OCI-LY7 (cell line): ENCODE results near the gene GTF2H3. TPM values are rescaled to one million over a fixed set of nuclear protein-coding genes. Genes with fewer than 3 reads are reported as not detected.

ENCODE experiments used
- BruUV-seq: library from RNA; stranded (reverse); fragments of 400-500 nt; replicated peaks from 2 replicates; lab custom pipeline; 2021; lab: Mats Ljungman, UMichigan
- CTCF ChIA-PET: fragments of 300-600 bp; sonication (Branson Sonifier 250); formaldehyde crosslinking; loops from one replicate; lab custom pipeline; 2022; ENCODE audit warnings: antibody characterized with exemption; ENCODE audit not compliant: unreplicated experiment; lab: Charles Lee
- POLR2A ChIA-PET: fragments of 300-600 bp; sonication (Branson Sonifier 250); formaldehyde crosslinking; loops from one replicate; lab custom pipeline; 2022; ENCODE audit warnings: antibody characterized with exemption; lab: Charles Lee
- DNase-seq: peaks from one replicate; pipeline ENCODE4 v3.0.0-alpha.2; 2015; ENCODE audit warnings: low spot score
- H2AFZ ChIP-seq: fragments of 200-600 bp; sonication (generic), shearing (Covaris generic); 2 replicates; pipeline ENCODE4 v1.6.1; 2014; ENCODE audit warnings: mild to moderate bottlenecking, antibody characterized with exemption, low read length, moderate library complexity
- H3K27ac ChIP-seq: fragments of 200-600 bp; sonication (generic); 2 replicates; pipeline ENCODE4 v1.5.1; 2014; ENCODE audit warnings: mixed run types, low read depth, mild to moderate bottlenecking, moderate library complexity, low read length, inconsistent platforms; ENCODE audit not compliant: poor library complexity, severe bottlenecking
- H3K36me3 ChIP-seq: fragments of 200-600 bp; sonication (generic); 2 replicates; pipeline ENCODE4 v1.6.1; 2014; ENCODE audit warnings: mild to moderate bottlenecking, antibody characterized with exemption, low read length, moderate library complexity, mixed read lengths; ENCODE audit not compliant: insufficient read depth
- H3K4me1 ChIP-seq: fragments of 200-600 bp; sonication (generic); 2 replicates; pipeline ENCODE4 v1.5.1; 2014; ENCODE audit warnings: mild to moderate bottlenecking, low read length; ENCODE audit not compliant: insufficient read depth, poor library complexity, severe bottlenecking
- H3K4me2 ChIP-seq: fragments of 200-600 bp; sonication (generic); 2 replicates; pipeline ENCODE4 v1.6.1; 2014; ENCODE audit warnings: mild to moderate bottlenecking, low read length
- H3K4me3 ChIP-seq: fragments of 200-600 bp; sonication (generic); 2 replicates; pipeline ENCODE4 v1.5.1; 2014; ENCODE audit warnings: mild to moderate bottlenecking, low read depth, low read length; ENCODE audit not compliant: poor library complexity, severe bottlenecking
- H3K79me2 ChIP-seq: fragments of 200-600 bp; sonication (generic); 2 replicates; pipeline ENCODE4 v1.6.1; 2016; ENCODE audit warnings: low read depth, mild to moderate bottlenecking, low read length, moderate library complexity, mixed read lengths; ENCODE audit not compliant: insufficient read depth
- H3K9me2 ChIP-seq: fragments of 200-600 bp; sonication (generic); 2 replicates; pipeline ENCODE4 v1.6.1; 2016; ENCODE audit warnings: mild to moderate bottlenecking, low read length, mixed read lengths; ENCODE audit not compliant: insufficient read depth
- H3K9me3 ChIP-seq: fragments of 200-600 bp; sonication (generic); 2 replicates; pipeline ENCODE4 v1.6.1; 2014; ENCODE audit warnings: mild to moderate bottlenecking, mixed run types, low read length, mixed read lengths
- H4K20me1 ChIP-seq: fragments of 200-600 bp; sonication (generic); 2 replicates; pipeline ENCODE4 v1.6.1; 2014; ENCODE audit warnings: mild to moderate bottlenecking, antibody characterized with exemption, low read length, moderate library complexity, mixed read lengths; ENCODE audit not compliant: insufficient read depth
- EZH2phosphoT487 ChIP-seq: fragments of 200-600 bp; sonication (generic); IDR thresholded peaks from 2 replicates; pipeline ENCODE4 v1.6.1; 2018; ENCODE audit warnings: low read depth, borderline replicate concordance, mild to moderate bottlenecking, mixed run types, antibody characterized with exemption, low read length, moderate library complexity, mixed read lengths
- intact Hi-C: fragments of 100-400 bp; cut with micrococcal nuclease; formaldehyde crosslinking; loops from one replicate; pipeline ENCODE4 v1.10.0; 2022; ENCODE audit not compliant: unreplicated experiment
- total RNA-seq, 2 experiments: library from RNA; depleted of rRNA in 1 of 2; stranded (reverse); fragments of >200 nt in 1 of 2; shearing (Covaris generic) in 1 of 2; gene quantifications; 2 replicates each; pipeline ENCODE4 v1.2.3, GENCODE V29; 2014 to 2022
- TF ChIP-seq, protein P1 (sequence below): fragments of 200-600 bp; sonication (generic); conservative IDR thresholded peaks from 2 replicates; pipeline ENCODE4 v1.5.1; 2014; ENCODE audit warnings: mild to moderate bottlenecking, antibody characterized with exemption, low read length, moderate library complexity, mixed read lengths

The GTF2H3 gene
- total RNA-seq, 2 experiments from 2014 or later: 18.1 to 51.5 TPM

DNA sequence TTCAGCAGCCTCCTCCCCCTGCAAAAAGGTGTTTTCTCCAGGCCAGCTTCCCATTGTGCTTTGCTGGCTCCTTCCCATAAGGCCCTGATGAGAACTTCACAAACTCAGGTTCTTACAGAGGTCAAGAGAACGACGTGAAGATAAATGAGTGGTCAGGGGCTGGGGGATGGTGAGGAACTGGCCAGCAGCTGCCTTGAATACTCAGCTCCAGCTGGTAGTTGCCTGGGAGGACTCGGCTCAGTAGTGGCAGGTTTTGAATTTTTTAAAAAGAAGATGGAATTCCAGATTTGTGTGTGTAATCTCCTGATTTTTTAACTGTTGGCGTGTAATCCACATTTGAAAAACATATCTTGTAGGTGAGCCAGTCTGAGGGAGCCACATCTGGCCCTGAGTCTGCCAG lies 25.9 kb upstream of the GTF2H3 start:
- Histone ChIP-seq H3K27ac (no peak overlapping the region), H3K36me3 (peaks cover 90% of the 10 kb centered on the region), H3K4me3 (no peak overlapping the region), H3K79me2 (peaks cover 41% of the 10 kb centered on the region), H3K9me3 (no peaks in the 10 kb centered on the region), H3K4me2 (no peak overlapping the region), H4K20me1 (0 out of 2 replicates have a peak, but pooled peaks cover 5% of the 10 kb centered on the region), H3K4me1 (peaks cover 19% of the 10 kb centered on the region), H3K9me2 (no peaks in the 10 kb centered on the region), H2AFZ (no peak overlapping the region)
- BruUV-seq: no TSS peak
- DNase-seq: no peak
- TF ChIP-seq, protein P1, sequence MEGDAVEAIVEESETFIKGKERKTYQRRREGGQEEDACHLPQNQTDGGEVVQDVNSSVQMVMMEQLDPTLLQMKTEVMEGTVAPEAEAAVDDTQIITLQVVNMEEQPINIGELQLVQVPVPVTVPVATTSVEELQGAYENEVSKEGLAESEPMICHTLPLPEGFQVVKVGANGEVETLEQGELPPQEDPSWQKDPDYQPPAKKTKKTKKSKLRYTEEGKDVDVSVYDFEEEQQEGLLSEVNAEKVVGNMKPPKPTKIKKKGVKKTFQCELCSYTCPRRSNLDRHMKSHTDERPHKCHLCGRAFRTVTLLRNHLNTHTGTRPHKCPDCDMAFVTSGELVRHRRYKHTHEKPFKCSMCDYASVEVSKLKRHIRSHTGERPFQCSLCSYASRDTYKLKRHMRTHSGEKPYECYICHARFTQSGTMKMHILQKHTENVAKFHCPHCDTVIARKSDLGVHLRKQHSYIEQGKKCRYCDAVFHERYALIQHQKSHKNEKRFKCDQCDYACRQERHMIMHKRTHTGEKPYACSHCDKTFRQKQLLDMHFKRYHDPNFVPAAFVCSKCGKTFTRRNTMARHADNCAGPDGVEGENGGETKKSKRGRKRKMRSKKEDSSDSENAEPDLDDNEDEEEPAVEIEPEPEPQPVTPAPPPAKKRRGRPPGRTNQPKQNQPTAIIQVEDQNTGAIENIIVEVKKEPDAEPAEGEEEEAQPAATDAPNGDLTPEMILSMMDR: no peak
- no peak for TF ChIP-seq EZH2phosphoT487
- CTCF ChIA-PET: no interaction called here
- POLR2A ChIA-PET: interaction anchor here (0.6 kb wide), 1 partner anchor 314 kb away, joined by 4 read pairs; no protein-coding TSS in a partner anchor
- intact Hi-C loops: no loop called here

DNA sequence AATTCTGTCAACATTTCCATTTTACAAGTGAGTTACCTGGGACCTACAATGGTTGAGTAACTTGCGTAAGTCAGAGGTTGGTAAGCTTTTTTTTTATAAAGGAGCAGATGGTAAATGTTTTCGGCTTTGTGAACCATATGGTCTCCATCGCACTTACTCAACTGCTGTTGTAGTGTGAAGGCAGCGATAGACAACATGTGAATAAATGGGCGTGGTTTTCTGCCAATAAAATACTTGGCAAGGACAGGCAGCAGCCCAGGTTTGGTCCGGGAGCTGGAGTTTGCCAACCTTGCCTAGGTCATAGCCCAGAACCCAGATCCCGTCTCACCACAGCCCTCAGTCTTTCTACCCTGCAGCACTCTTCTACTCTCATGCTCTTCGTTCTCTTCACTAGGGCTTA lies 25.4 kb upstream of the GTF2H3 start:
- H3K27ac ChIP-seq: no peak overlapping the region
- TF ChIP-seq, protein P1: no peak
- no peak for TF ChIP-seq EZH2phosphoT487
- CTCF ChIA-PET: no interaction called here
- H3K4me1 ChIP-seq: peaks cover 16% of the 10 kb centered on the region
- no peak for DNase-seq
- no peaks in the 10 kb centered on the region for H3K9me3 ChIP-seq
- H3K4me3 ChIP-seq: no peak overlapping the region
- H3K4me2 ChIP-seq: no peak overlapping the region
- 0 out of 2 replicates have a peak, but pooled peaks cover 5% of the 10 kb centered on the region for H4K20me1 ChIP-seq
- intact Hi-C loops: no loop called here
- H3K79me2 ChIP-seq: peaks cover 37% of the 10 kb centered on the region
- H3K9me2 ChIP-seq: no peaks in the 10 kb centered on the region
- POLR2A ChIA-PET: no interaction called here
- H2AFZ ChIP-seq: no peak overlapping the region
- H3K36me3 ChIP-seq: peaks cover 94% of the 10 kb centered on the region
- BruUV-seq: no TSS peak

DNA sequence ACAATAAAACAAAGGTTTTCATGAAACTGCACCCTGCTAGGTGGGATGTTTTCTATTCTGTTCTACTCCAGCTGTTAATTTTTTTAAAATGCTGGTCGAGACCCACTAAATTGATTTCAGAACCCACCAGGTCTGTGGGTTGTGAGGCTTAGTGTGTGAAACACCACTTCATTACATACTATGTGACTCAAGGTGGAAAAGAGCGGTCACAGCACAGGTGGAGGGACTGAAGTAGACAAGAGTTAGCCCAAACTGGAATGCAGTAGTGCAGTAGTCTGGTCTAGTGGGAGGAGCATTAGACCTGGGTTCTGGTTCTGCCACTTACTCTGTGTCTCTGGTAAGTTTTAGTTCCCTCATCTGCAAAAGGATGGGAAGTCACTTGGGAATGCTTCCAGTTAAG lies 19.5 kb upstream of the GTF2H3 start:
- Histone ChIP-seq H3K36me3 (peaks cover 94% of the 10 kb centered on the region), H3K4me3 (no peak overlapping the region), H3K9me2 (no peaks in the 10 kb centered on the region), H3K9me3 (no peaks in the 10 kb centered on the region), H3K79me2 (0 out of 2 replicates have a peak, but pooled peaks cover 4% of the 10 kb centered on the region), H3K27ac (no peak overlapping the region), H4K20me1 (no peaks in the 10 kb centered on the region; the same call in 1 of the 2 replicates), H3K4me2 (no peak overlapping the region), H3K4me1 (no peaks in the 10 kb centered on the region), H2AFZ (no peak overlapping the region)
- intact Hi-C loops: no loop called here
- TF ChIP-seq, protein P1: no peak
- no peak for TF ChIP-seq EZH2phosphoT487
- DNase-seq: no peak
- ChIA-PET CTCF (no interaction called here), POLR2A (interaction anchor here (1.0 kb wide), 1 partner anchor 11 kb away, joined by 6 read pairs; no protein-coding TSS in a partner anchor)
- no TSS peak for BruUV-seq
